ENCODE data around the gene SIRPA.

- no peak for TF ChIP-seq REST (IDR thresholded peaks at IDR 0.05; ENCODE audit: low read depth)
- TF ChIP-seq CREB1 (IDR thresholded peaks at IDR 0.05; ENCODE audit: low read depth): no peak
- no peak for TF ChIP-seq YY1 (IDR thresholded peaks at IDR 0.05; ENCODE audit: low read depth)
- TF ChIP-seq FOXM1 (IDR thresholded peaks at IDR 0.05; ENCODE audit: borderline replicate concordance, low read depth): no peak
- TF ChIP-seq EP300 (IDR thresholded peaks at IDR 0.05; ENCODE audit: borderline replicate concordance): no peak
Measured at GRCh38 chr20:1867495-1868260, 27.5 kb upstream of the SIRPA start.
